Measurements from ENCODE around the gene IFTAP. TPM values are rescaled to one million over a fixed set of nuclear protein-coding genes. Genes with fewer than 3 reads are reported as not detected.

The IFTAP gene
- total and polyA plus RNA-seq, 10 donors, result 5.8 to 15.7 (median 10.2) TPM

- intact Hi-C loops (cut with DNase I; ENCODE audit: low total_unique reads), result no loop called here
- Histone ChIP-seq H3K4me1 (no peaks in the 10 kb centered on the region), H3K9me3 (no peaks in the 10 kb centered on the region), H3K27ac (no peak overlapping the region), H3K4me3 (no peak overlapping the region), H3K36me3 (no peaks in the 10 kb centered on the region), H3K27me3 (replicated peaks in 1 of 7) (no peaks in the 10 kb centered on the region)
- DNase-seq, result no peak
- 24 to 45% (median 34%) methylated on average over 2 of the region's 2 CpGs for WGBS, 5 donors
- TF ChIP-seq POLR2A (IDR thresholded peaks at IDR 0.05) (no peak), POLR2AphosphoS5 (IDR thresholded peaks at IDR 0.05) (no peak), CTCF (IDR thresholded peaks at IDR 0.05 in 8 of 11, conservative IDR thresholded peaks at IDR 0.05 in 3 of 11) (no peak)
Measured at GRCh38 chr11:36601155-36601554, 6.9 kb downstream of the IFTAP start.

GRCh38 chr11:36602135-36602534 lies 7.8 kb downstream of the IFTAP start:
- no peaks in the 10 kb centered on the region for H3K4me1 ChIP-seq
- H3K27ac ChIP-seq, result no peak overlapping the region
- no peaks in the 10 kb centered on the region for H3K9me3 ChIP-seq
- H3K36me3 ChIP-seq, result no peaks in the 10 kb centered on the region
- H3K27me3 ChIP-seq (replicated peaks in 1 of 7), result peaks cover 0 to under 1% (median 0%) of the 10 kb centered on the region in 7 donors
- DNase-seq, result no peak
- intact Hi-C loops (cut with DNase I; ENCODE audit: low total_unique reads), result no loop called here
- TF ChIP-seq POLR2A (IDR thresholded peaks at IDR 0.05), result no peak
- TF ChIP-seq POLR2AphosphoS5 (IDR thresholded peaks at IDR 0.05), result no peak
- no peak for TF ChIP-seq CTCF (IDR thresholded peaks at IDR 0.05 in 8 of 11, conservative IDR thresholded peaks at IDR 0.05 in 3 of 11)
- H3K4me3 ChIP-seq, result no peak overlapping the region

- 71 to 78% (median 74%) methylated on average over 6 of the region's 6 CpGs for WGBS, 5 donors
- Histone ChIP-seq H3K36me3 (no peaks in the 10 kb centered on the region), H3K9me3 (no peaks in the 10 kb centered on the region), H3K4me3 (no peak overlapping the region), H3K27ac (no peak overlapping the region), H3K4me1 (no peaks in the 10 kb centered on the region), H3K27me3 (replicated peaks in 1 of 7) (peaks cover 0 to 8% (median 0%) of the 10 kb centered on the region in 7 donors)
- no peak for TF ChIP-seq POLR2AphosphoS5 (IDR thresholded peaks at IDR 0.05)
- no peak for TF ChIP-seq CTCF (IDR thresholded peaks at IDR 0.05 in 8 of 11, conservative IDR thresholded peaks at IDR 0.05 in 3 of 11)
- intact Hi-C loops (cut with DNase I; ENCODE audit: low total_unique reads), result no loop called here
- DNase-seq, result no peak
Measured at GRCh38 chr11:36605221-36606216, 11.2 kb downstream of the IFTAP start.

- intact Hi-C loops (cut with DNase I; ENCODE audit: low total_unique reads), result no loop called here
- no peak overlapping the region for H3K4me3 ChIP-seq
- no peaks in the 10 kb centered on the region for H3K4me1 ChIP-seq
- H3K36me3 ChIP-seq, result no peaks in the 10 kb centered on the region
- no peaks in the 10 kb centered on the region for H3K9me3 ChIP-seq
- no peak overlapping the region for H3K27ac ChIP-seq
- TF ChIP-seq POLR2A (IDR thresholded peaks at IDR 0.05) (no peak), CTCF (IDR thresholded peaks at IDR 0.05 in 8 of 11, conservative IDR thresholded peaks at IDR 0.05 in 3 of 11) (no peak), POLR2AphosphoS5 (IDR thresholded peaks at IDR 0.05) (no peak)
- WGBS, 5 donors, result 70 to 91% (median 80%) methylated on average over 1 of the region's 1 CpG
- no peak for DNase-seq
- H3K27me3 ChIP-seq (replicated peaks in 1 of 7), result peaks cover 0 to 8% (median 0%) of the 10 kb centered on the region in 7 donors
Measured at GRCh38 chr11:36608491-36609199, 14.3 kb downstream of the IFTAP start.

Data from spleen (tissue), 11 donors.